ES-I3 (cell line): ENCODE results near the gene NCR2.

ENCODE experiments used
- H3K36me3 ChIP-seq: 2 replicates; pipeline ENCODE4 v1.6.1; 2013; ENCODE audit warnings: mild to moderate bottlenecking, low read length, control low read depth, moderate library complexity; ENCODE audit not compliant: insufficient read depth
- H3K4me1 ChIP-seq: 2 replicates; pipeline ENCODE4 v1.6.1; 2013; ENCODE audit warnings: mild to moderate bottlenecking, control low read depth, low read length; ENCODE audit not compliant: insufficient read depth
- H3K9ac ChIP-seq: 2 replicates; pipeline ENCODE4 v1.6.1; 2013; ENCODE audit warnings: low read depth, mild to moderate bottlenecking, low read length, moderate library complexity
- H3K9me3 ChIP-seq: 2 replicates; pipeline ENCODE4 v1.6.1; 2013; ENCODE audit warnings: mild to moderate bottlenecking, low read length, moderate library complexity; ENCODE audit not compliant: control insufficient read depth, insufficient read depth

The NCR2 gene

GRCh38 chr6:41318261-41318653 lies 17.2 kb upstream of the NCR2 start:
- Histone ChIP-seq H3K9me3 (no peaks in the 10 kb centered on the region), H3K36me3 (no peaks in the 10 kb centered on the region), H3K9ac (peak overlapping the region; percentile 46; the same call in 1 of the 2 replicates), H3K4me1 (no peaks in the 10 kb centered on the region)

DNA sequence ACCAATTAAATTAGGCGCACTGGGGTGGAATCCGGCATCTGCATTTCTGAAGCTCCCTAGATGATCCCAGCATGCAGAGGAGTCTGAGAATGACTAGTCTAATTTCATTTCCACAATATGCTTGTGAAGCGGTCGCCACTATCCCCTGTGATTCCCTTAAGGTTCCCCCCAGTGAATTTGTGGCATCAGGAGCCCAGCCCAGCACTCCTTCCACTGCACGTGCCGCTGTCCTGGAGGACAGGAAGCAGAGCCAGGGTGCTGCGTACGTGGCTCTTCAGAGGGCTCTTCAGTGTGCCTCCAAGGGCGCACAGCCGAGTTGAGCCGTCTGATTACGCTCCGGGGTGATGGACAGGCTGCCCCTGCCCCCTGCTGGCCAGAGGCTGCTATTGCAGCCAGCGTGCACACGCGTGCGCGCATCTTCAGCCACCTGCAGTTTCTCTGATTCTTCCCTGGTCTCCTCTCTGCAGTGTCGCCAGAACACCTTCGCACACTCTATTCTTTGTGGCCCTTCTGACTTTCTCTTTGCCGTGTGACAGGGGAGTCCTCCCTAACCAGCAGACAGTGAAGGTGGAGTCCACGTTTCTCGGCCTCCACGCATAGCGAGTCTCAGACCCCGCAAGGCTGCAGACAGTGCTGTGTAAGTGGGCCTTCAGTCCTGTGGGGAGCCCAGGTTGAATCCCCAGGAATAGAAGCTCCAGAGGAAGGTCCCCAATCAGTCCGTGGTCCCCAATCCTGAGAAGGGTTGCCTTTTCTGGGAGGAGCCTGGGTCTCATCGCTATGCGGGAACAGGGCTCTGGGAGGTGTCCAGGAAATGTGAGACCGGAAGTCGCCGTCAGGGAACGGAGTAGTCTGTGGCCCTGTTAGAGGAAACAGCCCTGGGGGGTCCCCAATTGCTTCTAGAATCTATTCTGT lies 16.5 kb upstream of the NCR2 start:
- H3K9me3 ChIP-seq, result no peaks in the 10 kb centered on the region
- H3K4me1 ChIP-seq, result no peaks in the 10 kb centered on the region
- peak overlapping the region; percentile 46; the same call in 1 of the 2 replicates for H3K9ac ChIP-seq
- no peaks in the 10 kb centered on the region for H3K36me3 ChIP-seq

DNA sequence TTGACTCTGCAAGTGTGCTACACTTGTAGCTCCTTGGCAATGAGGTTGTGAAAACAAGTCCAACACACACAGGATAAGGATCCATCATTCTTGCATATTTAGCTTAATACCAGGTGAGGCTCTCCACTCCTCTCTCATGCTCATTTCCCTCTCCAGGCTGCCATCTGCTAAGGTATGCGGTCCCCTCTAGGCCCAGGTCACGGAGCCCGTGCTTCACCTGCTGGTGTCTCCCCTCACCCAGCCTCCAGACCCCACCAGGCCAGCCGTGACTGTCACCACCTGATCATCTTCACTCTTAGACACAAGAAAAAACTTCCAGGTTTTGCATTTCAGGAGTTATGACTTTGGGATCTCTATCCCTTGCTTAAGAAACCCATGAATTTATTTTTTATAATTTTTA lies 14.2 kb upstream of the NCR2 start:
- Histone ChIP-seq H3K9ac (no peak overlapping the region), H3K36me3 (no peaks in the 10 kb centered on the region), H3K9me3 (no peaks in the 10 kb centered on the region), H3K4me1 (no peaks in the 10 kb centered on the region; the same call in 1 of the 2 replicates)

GRCh38 chr6:41325446-41326066 lies 9.9 kb upstream of the NCR2 start:
- Histone ChIP-seq H3K36me3 (no peaks in the 10 kb centered on the region), H3K9ac (no peak overlapping the region), H3K9me3 (no peaks in the 10 kb centered on the region), H3K4me1 (no peaks in the 10 kb centered on the region; the same call in 1 of the 2 replicates)

- H3K9me3 ChIP-seq, result no peaks in the 10 kb centered on the region
- H3K4me1 ChIP-seq, result no peaks in the 10 kb centered on the region; the same call in 1 of the 2 replicates
- H3K36me3 ChIP-seq, result no peaks in the 10 kb centered on the region
- no peak overlapping the region for H3K9ac ChIP-seq
Observed at GRCh38 chr6:41326092-41326491, 9.3 kb upstream of the NCR2 start.

DNA sequence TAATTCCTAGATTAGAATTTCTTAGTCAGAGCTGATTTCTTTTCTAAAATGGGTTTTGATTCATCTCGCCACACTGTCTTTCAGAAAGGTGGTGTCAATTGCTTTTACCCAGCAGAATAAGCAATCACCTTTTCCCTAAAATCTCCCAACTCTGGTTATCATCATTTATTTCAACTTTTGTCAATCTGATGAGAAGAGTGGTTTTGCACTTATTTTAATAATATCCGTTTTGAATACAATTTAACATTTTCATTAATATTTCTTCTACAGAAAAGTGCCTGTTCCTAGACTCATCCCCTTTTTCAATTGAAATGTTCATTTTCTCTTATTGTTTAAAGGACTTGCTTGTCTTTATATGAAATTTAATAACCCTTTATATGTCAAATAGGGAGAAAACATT lies 8.2 kb upstream of the NCR2 start:
- Histone ChIP-seq H3K4me1 (no peaks in the 10 kb centered on the region; the same call in 1 of the 2 replicates), H3K9ac (no peak overlapping the region), H3K9me3 (no peaks in the 10 kb centered on the region), H3K36me3 (no peaks in the 10 kb centered on the region)

GRCh38 chr6:41331401-41332150 lies 3.8 kb upstream of the NCR2 start:
- Histone ChIP-seq H3K4me1 (no peaks in the 10 kb centered on the region), H3K9me3 (no peaks in the 10 kb centered on the region), H3K9ac (no peak overlapping the region), H3K36me3 (no peaks in the 10 kb centered on the region)

- H3K4me1 ChIP-seq, result no peaks in the 10 kb centered on the region
- no peaks in the 10 kb centered on the region for H3K9me3 ChIP-seq
- H3K36me3 ChIP-seq, result no peaks in the 10 kb centered on the region
- no peak overlapping the region for H3K9ac ChIP-seq
Observed at GRCh38 chr6:41332241-41332640, 3.2 kb upstream of the NCR2 start.

DNA sequence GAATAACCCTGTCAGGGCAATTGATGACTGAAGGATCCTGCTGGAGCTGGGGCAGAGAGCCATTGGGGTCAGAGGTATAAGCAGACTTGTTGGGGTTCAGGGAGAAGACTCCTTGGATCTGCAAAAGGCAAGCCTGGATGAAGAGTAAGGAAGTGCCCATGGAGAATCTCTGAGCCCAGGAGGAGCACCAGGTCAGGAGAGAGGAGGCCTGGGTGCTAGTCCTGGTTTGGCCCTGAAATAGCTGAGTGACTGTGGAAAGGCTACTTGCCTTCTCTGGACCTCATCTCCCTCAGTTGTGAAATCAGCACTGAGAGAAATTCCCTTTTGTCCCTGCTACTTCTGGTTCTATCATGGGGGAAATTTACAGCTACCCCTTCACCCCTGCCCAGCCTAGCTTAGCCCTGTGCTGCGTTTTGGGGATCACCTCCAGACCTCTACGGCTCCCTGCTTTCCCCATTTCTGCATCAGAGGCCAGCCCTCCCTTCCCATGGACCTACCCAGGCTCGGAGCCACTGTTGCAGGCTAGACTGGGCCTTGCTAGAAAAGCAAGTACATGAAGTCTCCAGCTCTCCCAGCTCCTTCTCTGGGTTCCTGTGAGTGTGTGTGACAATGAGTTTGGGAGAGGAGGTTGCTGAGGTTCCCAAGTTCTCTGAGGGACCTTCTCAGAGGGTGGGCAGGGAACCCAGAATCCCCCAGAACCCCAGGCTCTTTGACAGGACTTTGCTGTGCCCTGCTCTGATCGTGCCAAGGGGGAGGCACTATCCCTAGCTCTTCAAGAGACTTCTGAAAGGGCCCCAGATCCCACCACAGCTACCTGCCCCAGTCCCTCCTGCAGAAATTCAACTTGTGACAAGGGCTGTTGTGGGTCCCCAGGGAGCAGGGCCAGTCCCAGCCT lies 2.3 kb upstream of the NCR2 start:
- Histone ChIP-seq H3K4me1 (no peaks in the 10 kb centered on the region), H3K36me3 (no peaks in the 10 kb centered on the region), H3K9me3 (no peaks in the 10 kb centered on the region), H3K9ac (no peak overlapping the region)

DNA sequence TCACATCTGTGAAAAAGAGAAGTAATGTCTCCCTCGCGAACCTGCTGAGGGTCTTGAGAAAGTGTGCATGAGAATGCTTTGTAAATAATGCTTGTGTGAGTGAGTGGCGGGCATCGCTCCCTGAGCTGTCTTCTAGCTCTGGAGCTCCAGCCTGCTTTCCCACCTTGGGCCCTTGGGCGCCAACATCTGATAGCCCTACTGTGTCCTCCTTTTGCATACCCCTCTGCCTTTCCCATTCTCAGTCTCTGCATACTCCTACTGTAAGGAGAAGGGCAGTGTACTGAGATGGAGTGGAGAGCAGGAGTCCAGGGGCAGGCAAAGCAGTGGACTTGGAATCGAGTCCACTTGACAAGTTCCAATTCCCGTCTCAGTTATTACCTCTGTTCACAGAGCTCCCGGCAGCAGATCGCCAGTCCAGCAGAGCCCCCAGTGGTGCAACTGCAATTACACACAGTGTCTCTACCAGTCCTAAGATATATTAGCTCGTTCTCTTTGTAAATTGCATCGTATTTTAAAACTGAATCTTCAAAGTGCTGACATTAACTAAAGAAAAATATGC lies 847 bp upstream of the NCR2 start:
- Histone ChIP-seq H3K36me3 (no peaks in the 10 kb centered on the region), H3K9ac (no peak overlapping the region), H3K4me1 (no peaks in the 10 kb centered on the region), H3K9me3 (no peaks in the 10 kb centered on the region)

DNA sequence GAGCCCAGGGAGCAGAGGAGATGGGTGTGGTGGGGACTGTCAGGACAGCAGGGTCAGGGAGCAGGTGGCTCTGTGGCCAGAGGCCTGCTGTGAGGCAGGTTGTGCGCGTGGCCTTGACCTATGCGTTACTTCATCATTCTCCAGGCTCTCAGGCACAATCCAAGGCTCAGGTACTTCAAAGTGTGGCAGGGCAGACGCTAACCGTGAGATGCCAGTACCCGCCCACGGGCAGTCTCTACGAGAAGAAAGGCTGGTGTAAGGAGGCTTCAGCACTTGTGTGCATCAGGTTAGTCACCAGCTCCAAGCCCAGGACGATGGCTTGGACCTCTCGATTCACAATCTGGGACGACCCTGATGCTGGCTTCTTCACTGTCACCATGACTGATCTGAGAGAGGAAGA lies 535 bp downstream of the NCR2 start:
- H3K9me3 ChIP-seq, result no peaks in the 10 kb centered on the region
- H3K36me3 ChIP-seq, result no peaks in the 10 kb centered on the region
- H3K4me1 ChIP-seq, result no peaks in the 10 kb centered on the region
- H3K9ac ChIP-seq, result no peak overlapping the region

- Histone ChIP-seq H3K36me3 (no peaks in the 10 kb centered on the region), H3K4me1 (no peaks in the 10 kb centered on the region), H3K9me3 (no peaks in the 10 kb centered on the region), H3K9ac (no peak overlapping the region)
Observed at GRCh38 chr6:41336824-41337223, 1.4 kb downstream of the NCR2 start.

GRCh38 chr6:41337709-41338108 lies 2.3 kb downstream of the NCR2 start:
- Histone ChIP-seq H3K36me3 (no peaks in the 10 kb centered on the region), H3K9me3 (no peaks in the 10 kb centered on the region), H3K9ac (no peak overlapping the region), H3K4me1 (no peaks in the 10 kb centered on the region; the same call in 1 of the 2 replicates)
